Activated T-cell treated with anti-CD3 and anti-CD28 coated beads, Interleukin-2, amount 50 U/mL, for 72 hours (primary cell): ENCODE results near the gene CGA. TPM values are rescaled to one million over a fixed set of nuclear protein-coding genes. Genes with fewer than 3 reads are reported as not detected.

ENCODE experiments used
- total RNA-seq, 2 donors: library from RNA; stranded (reverse); gene quantifications; one replicate each; pipeline ENCODE4 v1.2.3, GENCODE V29; 2022

CGA gene
- total RNA-seq, 2 donors from 2014 or later, result not detected

Other genes with a start within 250 kb of the CGA start
- gene HTR1E, start 157.6 kb downstream of the CGA start, total RNA-seq, result not detected
- gene ZNF292, start 60.5 kb upstream of the CGA start, total RNA-seq, result 10 to 100 TPM; 55.3 to 68.0 TPM
- gene SMIM8, start 227.5 kb upstream of the CGA start, total RNA-seq, result 10 to 100 TPM in 1 of 2 donors, 1 to 10 TPM in 1; 8.4 to 14.5 TPM
- gene GJB7, start 234.2 kb upstream of the CGA start, total RNA-seq, result not detected
- 1 to 10 TPM; 2.0 to 2.7 TPM for gene C6orf163, start 249.7 kb upstream of the CGA start, total RNA-seq